ENCODE data around the gene AGAP9. TPM values are rescaled to one million over a fixed set of nuclear protein-coding genes. Genes with fewer than 3 reads are reported as not detected.
"Not testable (repeated sequence)": the region's sequence is repeated elsewhere in the genome, so short reads cannot be mapped to it uniquely, and the experiment has no call there.

AGAP9 gene
- total RNA-seq, 4 donors from 2014 or later: 1.0 to 12.8 (median 1.5) TPM

DNA sequence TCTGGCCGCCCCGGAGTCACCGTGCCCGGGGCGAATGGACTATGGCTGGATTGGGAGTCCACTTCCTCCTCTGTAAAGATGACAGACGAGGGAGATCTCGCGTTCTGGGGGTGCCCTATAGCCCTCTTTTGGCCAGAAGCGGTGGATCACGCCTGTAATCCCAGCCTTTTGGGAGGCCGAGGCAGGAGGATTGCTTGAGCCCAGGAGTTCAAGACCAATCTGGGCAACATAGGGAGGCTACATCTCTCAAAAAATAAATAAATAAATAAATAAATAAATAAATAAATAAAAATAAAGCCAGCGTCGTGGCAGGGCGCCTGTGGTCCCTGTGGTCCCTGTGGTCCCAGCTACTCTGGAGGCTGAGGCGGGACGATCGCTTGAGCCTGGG is 30.4 kb upstream of the AGAP9 start:
- H3K36me3 ChIP-seq; H3K9me3 ChIP-seq; intact Hi-C loops (cut with DNase I; ENCODE audit: low total_unique reads); H3K4me1 ChIP-seq; H3K27me3 ChIP-seq: not testable (repeated sequence)
- Histone ChIP-seq H3K27ac (peak overlapping the region; percentile 66 to 84), H3K4me3 (peak overlapping the region; percentile 28 to 57)
- DNase-seq: peak; percentile 15 to 18

DNA sequence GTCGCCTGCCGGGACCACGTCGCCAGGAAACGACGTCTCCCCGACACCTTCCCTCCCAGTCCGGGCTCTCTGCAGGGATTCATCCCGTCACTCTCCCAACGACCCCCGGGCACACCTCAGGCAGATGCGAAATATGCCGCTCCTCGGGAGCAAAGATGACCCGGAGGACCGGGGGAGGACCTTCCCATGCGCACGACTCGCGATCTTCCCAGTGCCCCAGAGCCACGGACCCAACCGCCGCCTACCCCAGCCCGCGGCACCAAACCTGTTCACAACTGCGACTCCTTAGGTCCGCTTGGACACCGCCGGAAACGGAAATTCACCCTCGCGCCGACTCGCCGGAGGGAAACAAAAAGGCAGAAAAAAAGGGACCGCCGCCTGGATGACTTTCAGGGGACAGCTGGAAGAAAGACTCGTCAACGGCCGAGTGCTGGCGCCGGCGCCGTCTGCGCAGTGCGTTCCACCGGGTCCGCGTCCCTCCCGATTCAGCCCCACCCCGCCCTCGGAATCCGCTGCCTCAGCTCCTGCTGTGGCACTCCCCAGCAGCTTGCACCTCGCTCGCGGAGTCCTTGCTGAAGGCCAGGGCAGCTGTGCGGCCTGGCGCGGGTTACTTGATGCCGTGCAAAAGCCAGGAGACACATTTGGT is 29.9 kb upstream of the AGAP9 start:
- H3K27me3 ChIP-seq; intact Hi-C loops (cut with DNase I; ENCODE audit: low total_unique reads); H3K4me1 ChIP-seq; H3K36me3 ChIP-seq; H3K9me3 ChIP-seq: not testable (repeated sequence)
- Histone ChIP-seq H3K4me3 (peak overlapping the region; percentile 51 to 57), H3K27ac (peak overlapping the region; percentile 83 to 84)
- peak in 1 of 2 donors; percentile 29 for TF ChIP-seq POLR2A (IDR thresholded peaks at IDR 0.05)
- DNase-seq: peak; percentile 78 to 83

DNA sequence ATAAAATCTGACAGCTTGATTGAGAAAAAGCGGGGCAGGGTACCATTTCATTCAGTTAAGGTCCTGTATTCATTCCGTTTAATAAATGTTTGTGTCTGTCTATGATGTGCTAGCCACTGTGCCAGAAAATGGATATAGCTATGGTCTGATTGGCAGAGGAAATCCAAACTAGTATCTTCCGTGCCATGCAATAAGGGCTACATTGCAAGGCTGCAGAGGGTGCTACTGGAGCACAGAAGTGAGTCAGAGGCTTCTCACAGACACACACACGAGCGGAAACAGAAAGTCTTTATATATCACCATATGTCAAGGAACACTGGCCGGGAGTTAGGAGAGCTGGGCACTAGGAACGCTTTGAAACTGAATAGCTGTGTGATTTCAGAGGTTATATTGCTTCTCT is 29.3 kb upstream of the AGAP9 start:
- peak overlapping the region; percentile 51 to 57 for H3K4me3 ChIP-seq
- H3K27me3 ChIP-seq; H3K36me3 ChIP-seq; H3K4me1 ChIP-seq; H3K9me3 ChIP-seq; DNase-seq; intact Hi-C loops (cut with DNase I; ENCODE audit: low total_unique reads): not testable (repeated sequence)
- peak overlapping the region; percentile 83 to 84 for H3K27ac ChIP-seq

DNA sequence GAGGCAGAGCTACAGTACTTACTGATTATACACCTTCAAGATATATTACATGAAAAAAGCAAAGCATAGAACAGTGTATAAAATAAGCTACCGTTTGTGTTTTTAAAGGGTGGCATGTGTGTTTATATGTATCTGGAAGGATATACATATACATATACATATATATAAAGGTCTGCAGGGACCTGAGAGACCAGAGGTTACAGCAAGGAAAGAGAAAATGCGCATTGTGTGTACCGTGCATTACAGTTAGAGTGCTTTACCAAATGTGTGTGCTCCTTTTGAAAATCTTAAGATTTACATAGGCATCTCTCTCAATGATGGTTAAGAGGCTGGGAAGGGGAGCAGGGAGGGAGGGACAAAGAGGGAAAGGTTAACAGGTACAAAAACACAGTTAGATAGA is 23.8 kb upstream of the AGAP9 start:
- DNase-seq; intact Hi-C loops (cut with DNase I; ENCODE audit: low total_unique reads); H3K4me3 ChIP-seq; H3K4me1 ChIP-seq; H3K9me3 ChIP-seq; H3K27me3 ChIP-seq; H3K36me3 ChIP-seq; H3K27ac ChIP-seq: not testable (repeated sequence)

DNA sequence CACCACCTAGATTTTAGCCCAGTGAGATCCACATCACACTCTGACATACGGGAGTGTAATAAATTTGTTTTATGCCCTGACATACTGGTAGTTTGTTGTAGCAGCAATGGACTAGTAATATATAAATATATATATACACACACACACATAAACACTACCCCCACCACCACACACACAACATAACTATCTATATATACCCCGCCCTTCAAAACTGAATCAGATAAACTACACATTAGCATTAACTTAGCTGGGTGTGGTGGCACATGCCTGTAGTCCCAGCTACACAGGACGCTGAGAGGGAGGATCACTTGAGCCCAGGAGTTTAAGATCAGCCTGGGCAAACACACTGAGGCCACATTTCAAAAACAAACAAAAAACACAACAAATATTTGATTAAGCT is 13.0 kb upstream of the AGAP9 start:
- DNase-seq; H3K36me3 ChIP-seq; H3K4me1 ChIP-seq; H3K27ac ChIP-seq; intact Hi-C loops (cut with DNase I; ENCODE audit: low total_unique reads); H3K27me3 ChIP-seq; H3K9me3 ChIP-seq; H3K4me3 ChIP-seq: not testable (repeated sequence)

DNA sequence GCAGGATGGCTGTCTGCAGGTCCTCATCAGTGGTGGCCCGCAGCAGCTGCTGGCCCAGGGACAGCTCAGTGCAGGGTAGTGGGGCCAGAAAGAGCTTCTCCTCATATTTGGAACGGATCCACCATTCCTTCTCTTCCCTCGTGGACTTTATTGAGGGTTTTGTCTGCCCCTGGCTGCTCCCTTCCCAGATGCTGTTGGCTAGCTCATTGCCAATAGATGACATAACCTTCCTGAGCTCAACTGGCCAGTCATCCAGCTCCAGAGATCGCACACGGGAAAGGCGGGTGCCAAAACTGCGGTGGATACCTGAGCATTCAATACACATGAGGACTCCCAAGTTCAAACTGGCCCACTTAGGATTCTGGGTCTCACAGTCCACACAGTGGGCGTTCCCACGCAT is 21.1 kb downstream of the AGAP9 start:
- H3K27me3 ChIP-seq; H3K9me3 ChIP-seq; intact Hi-C loops (cut with DNase I; ENCODE audit: low total_unique reads): not testable (repeated sequence)

DNA sequence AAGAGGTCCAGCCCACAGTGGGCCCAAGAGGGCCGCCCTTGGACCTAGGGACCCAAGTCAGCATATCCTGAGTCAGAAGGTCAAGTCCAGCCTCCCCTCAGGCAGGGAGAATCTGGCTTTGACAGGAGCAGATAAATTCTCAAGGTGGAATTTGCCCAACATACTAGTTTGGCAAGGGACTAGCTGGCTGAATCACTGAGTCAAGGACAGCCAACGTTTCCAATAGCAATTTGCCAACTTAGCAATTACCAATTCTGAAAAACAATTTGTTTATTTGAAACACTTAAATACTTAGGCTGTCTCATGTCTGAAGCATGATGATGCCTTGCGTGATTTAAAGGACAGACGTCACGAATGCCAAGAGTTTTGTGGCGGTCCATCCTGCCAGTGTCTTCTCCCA is 29.2 kb downstream of the AGAP9 start:
- H3K36me3 ChIP-seq; DNase-seq; H3K4me3 ChIP-seq; H3K27me3 ChIP-seq; H3K4me1 ChIP-seq; H3K27ac ChIP-seq; intact Hi-C loops (cut with DNase I; ENCODE audit: low total_unique reads); H3K9me3 ChIP-seq: not testable (repeated sequence)

More for the DNA sequence above, 21.1 kb downstream of the AGAP9 start:
- H3K27ac ChIP-seq, H3K36me3 ChIP-seq, DNase-seq, H3K4me1 ChIP-seq, H3K4me3 ChIP-seq: not testable (repeated sequence)

DNA sequence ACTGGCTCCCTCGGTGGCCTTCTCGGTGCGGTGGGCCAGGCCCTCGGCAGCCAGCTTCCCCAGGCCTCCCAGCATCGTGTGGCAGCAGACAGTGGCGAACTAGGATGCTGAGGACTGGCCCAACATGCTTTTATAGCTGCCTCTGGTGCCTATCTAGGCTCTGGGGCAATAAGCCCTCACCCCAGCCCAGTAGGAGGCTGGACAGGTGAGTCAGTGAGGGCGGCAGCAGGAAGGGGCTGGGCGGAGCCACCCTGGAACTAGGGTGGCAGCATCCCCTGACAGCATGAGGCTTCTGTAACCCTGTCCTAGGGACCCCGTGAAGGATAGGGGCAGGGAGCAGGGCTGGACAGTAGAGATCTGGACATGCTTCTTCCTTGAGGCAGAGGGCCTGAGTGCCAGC is 31.8 kb downstream of the AGAP9 start, which contains the start of gene FAM25G:
FAM25G (minus strand) TSS at position 101 of the 400 bp plus-strand sequence; CDS start at position 75, 26 bp downstream.
- H3K4me3 ChIP-seq; H3K27me3 ChIP-seq; H3K9me3 ChIP-seq; H3K27ac ChIP-seq; H3K4me1 ChIP-seq; intact Hi-C loops (cut with DNase I; ENCODE audit: low total_unique reads); H3K36me3 ChIP-seq; DNase-seq: not testable (repeated sequence)

DNA sequence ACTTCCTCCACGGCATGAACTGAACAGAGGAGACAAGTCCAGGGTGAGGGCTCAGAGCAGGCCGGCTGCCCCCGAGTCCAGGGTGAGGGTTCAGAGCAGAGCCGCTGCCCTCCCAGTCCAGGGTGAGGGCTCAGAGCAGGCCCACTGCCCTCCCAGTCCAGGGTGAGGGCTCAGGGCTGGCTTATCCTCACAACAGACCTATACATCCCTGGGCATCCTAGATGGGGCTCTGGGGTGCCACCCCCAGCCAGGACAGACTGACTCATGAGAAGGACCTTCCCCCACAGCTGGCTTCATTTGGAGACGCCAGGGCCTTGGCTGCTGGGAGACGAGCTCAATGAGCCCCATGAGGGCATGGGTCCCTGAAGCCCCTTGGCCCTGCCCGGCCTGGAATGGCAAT is 33.8 kb downstream of the AGAP9 start:
- H3K4me1 ChIP-seq; H3K27ac ChIP-seq; H3K27me3 ChIP-seq; intact Hi-C loops (cut with DNase I; ENCODE audit: low total_unique reads); DNase-seq; H3K9me3 ChIP-seq; H3K36me3 ChIP-seq; H3K4me3 ChIP-seq: not testable (repeated sequence)

DNA sequence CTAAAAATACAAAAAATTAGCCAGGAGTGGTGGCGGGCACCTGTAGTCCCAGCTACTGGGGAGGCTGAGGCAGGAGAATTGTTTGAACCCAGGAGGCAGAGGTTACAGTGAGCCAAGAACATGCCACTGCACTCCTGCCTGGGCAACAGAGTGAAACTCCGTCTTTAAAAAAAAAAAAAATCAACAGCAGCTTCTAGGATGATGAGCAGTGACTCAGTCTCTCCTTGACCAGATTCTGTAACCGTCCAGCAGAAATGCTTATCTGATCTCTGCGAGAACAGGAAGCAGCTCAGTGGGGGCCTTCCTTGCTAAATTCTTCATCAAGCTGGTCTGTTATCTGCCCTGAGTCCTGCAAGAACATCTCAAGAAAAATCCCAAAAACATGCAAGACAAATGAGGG is 37.5 kb downstream of the AGAP9 start:
- H3K27ac ChIP-seq; H3K36me3 ChIP-seq; intact Hi-C loops (cut with DNase I; ENCODE audit: low total_unique reads); DNase-seq; H3K4me3 ChIP-seq; H3K9me3 ChIP-seq; H3K4me1 ChIP-seq; H3K27me3 ChIP-seq: not testable (repeated sequence)

DNA sequence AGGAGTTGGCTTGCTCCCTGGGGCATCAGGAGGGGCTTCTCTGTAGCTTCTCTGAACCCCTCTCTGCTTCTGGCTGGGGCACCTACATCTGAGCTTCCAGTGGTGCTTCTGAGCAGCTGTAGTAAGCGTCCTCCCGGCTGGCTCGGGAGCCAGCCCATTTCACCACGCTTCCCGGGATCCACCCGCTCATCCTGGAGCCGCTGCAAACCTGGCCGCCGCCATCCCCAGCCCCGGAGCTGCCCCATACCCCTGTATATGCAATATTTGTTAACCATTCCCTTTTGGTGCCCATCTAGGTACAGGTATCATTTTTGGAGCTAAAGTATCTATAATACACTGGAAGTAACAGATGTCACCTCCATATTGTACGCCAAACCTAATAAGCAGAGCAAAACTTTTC is 38.7 kb downstream of the AGAP9 start:
- DNase-seq, H3K36me3 ChIP-seq: not testable (repeated sequence)

DNA sequence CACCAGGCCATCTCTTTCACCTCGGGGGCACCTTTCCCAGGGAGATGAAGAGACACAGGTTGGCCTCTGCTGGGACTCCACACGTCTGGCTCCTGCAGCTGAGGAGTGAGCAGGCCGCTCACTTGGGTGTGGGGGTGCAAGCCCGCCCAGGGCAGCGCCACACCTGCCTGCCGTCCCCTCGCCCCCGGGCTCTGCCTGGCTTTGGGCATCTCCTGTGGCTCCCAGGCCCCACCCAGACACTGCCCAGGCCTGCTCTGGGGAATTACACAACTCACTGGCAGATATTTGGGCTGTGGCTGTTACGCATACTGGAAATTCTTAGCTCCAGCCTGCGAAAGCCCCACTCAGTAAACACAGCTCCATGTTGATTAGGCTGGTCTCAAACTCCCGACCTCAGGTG is 39.5 kb downstream of the AGAP9 start, which contains the start of gene ANXA8:
ANXA8 (minus strand) TSS at position 193 of the 400 bp plus-strand sequence; CDS start at position 11, 182 bp downstream.
- DNase-seq: not testable (repeated sequence)

More for the DNA sequence above, 38.7 kb downstream of the AGAP9 start:
- H3K4me3 ChIP-seq; H3K27ac ChIP-seq; intact Hi-C loops (cut with DNase I; ENCODE audit: low total_unique reads); H3K4me1 ChIP-seq; H3K9me3 ChIP-seq; H3K27me3 ChIP-seq: not testable (repeated sequence)

DNA sequence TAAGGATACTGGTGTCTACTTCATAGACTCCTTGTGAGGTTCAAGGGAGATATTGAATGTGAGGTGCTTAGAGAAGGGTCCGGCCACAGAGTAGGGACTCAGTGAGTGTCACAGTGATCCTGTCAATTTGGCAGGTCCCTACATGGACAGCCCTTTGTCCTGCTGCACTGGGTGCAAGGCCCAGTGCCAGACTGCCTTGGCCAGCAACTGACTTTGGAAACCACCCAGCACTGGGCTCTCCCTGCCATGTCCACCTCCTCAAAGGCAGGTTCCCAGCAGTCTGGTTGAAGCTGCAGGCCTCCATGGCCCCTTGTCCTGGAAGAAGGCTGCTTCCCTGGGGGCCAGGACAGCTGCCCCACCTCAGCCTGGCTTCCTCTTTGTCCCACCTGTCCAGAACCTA is 41.1 kb downstream of the AGAP9 start:
- H3K9me3 ChIP-seq; DNase-seq; H3K27me3 ChIP-seq; H3K36me3 ChIP-seq; H3K4me1 ChIP-seq; H3K4me3 ChIP-seq; intact Hi-C loops (cut with DNase I; ENCODE audit: low total_unique reads); H3K27ac ChIP-seq: not testable (repeated sequence)

More for the DNA sequence above, 39.5 kb downstream of the AGAP9 start, which contains the start of gene ANXA8:
- H3K4me1 ChIP-seq; H3K4me3 ChIP-seq; H3K9me3 ChIP-seq; H3K27ac ChIP-seq; H3K27me3 ChIP-seq; H3K36me3 ChIP-seq; intact Hi-C loops (cut with DNase I; ENCODE audit: low total_unique reads): not testable (repeated sequence)

DNA sequence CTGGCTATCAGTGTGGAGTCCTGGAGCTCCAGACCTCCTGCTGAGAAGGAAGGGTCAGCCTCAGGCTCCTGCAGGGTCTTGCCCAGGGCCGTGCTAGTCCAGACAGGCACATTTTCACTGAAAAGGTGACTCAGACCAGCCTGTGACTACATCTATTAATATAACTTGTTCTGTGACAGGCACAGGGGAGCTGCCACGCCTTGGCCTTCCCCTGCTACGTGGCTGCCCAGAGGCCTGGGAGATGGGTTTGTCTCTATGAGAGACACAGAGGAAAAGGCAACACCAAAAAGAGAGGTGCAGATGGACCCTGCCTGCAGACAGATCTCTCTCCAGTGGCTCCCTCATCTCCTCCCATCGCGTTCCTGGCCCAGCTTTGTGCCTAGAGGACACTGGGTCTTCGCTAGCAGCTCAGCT is 41.7 kb downstream of the AGAP9 start:
- H3K27ac ChIP-seq; H3K9me3 ChIP-seq; DNase-seq; H3K36me3 ChIP-seq; H3K4me3 ChIP-seq; H3K27me3 ChIP-seq; H3K4me1 ChIP-seq; intact Hi-C loops (cut with DNase I; ENCODE audit: low total_unique reads): not testable (repeated sequence)

Measured in uterus (tissue), 4 donors.